OCI-LY1 (cell line): ENCODE results near the gene VEPH1.

ENCODE experiments used
- H2AFZ ChIP-seq: fragments of 200-600 bp; sonication (generic), shearing (Covaris generic); 2 replicates; pipeline ENCODE4 v1.6.0; 2014; ENCODE audit warnings: antibody characterized with exemption, mild to moderate bottlenecking, low read length
- H3F3A ChIP-seq: fragments of 200-600 bp; sonication (generic), shearing (Covaris generic); 2 replicates; pipeline ENCODE4 v1.6.0; 2014; ENCODE audit warnings: mild to moderate bottlenecking, antibody characterized with exemption, low read length, moderate library complexity; ENCODE audit not compliant: insufficient read depth
- H3K27ac ChIP-seq: fragments of 200-600 bp; sonication (generic); 2 replicates; pipeline ENCODE4 v1.5.1; 2014; ENCODE audit warnings: low read length, mixed run types, mild to moderate bottlenecking, low read depth; ENCODE audit not compliant: poor library complexity, severe bottlenecking
- H3K27me3 ChIP-seq: fragments of 200-600 bp; sonication (generic); 2 replicates; pipeline ENCODE4 v1.6.0; 2014; ENCODE audit warnings: antibody characterized with exemption, mild to moderate bottlenecking, low read length, moderate library complexity; ENCODE audit not compliant: insufficient read depth
- H3K36me3 ChIP-seq: fragments of 200-600 bp; sonication (generic); 2 replicates; pipeline ENCODE4 v1.6.1; 2014; ENCODE audit warnings: mild to moderate bottlenecking, antibody characterized with exemption, low read length, moderate library complexity, mixed read lengths; ENCODE audit not compliant: insufficient read depth
- H3K4me1 ChIP-seq: fragments of 200-600 bp; sonication (generic); 2 replicates; pipeline ENCODE4 v1.5.1; 2014; ENCODE audit warnings: mild to moderate bottlenecking, low read length, moderate library complexity; ENCODE audit not compliant: insufficient read depth, severe bottlenecking
- H3K4me2 ChIP-seq: fragments of 200-600 bp; sonication (generic), shearing (Covaris generic); 2 replicates; pipeline ENCODE4 v1.6.1; 2014; ENCODE audit warnings: low read length
- H3K4me3 ChIP-seq: fragments of 200-600 bp; sonication (generic); 2 replicates; pipeline ENCODE4 v1.5.1; 2014; ENCODE audit warnings: low read length, low read depth, mild to moderate bottlenecking, mixed read lengths; ENCODE audit not compliant: poor library complexity, severe bottlenecking
- H3K79me2 ChIP-seq: fragments of 200-600 bp; shearing (Covaris generic); 2 replicates; pipeline ENCODE4 v1.6.1; 2016; ENCODE audit warnings: mixed run types, low read length, mixed read lengths; ENCODE audit not compliant: insufficient read depth
- H3K9ac ChIP-seq: fragments of 200-600 bp; sonication (generic), shearing (Covaris generic); 2 replicates; pipeline ENCODE4 v1.6.1; 2014; ENCODE audit warnings: mild to moderate bottlenecking, low read length, mixed read lengths
- H3K9me2 ChIP-seq: fragments of 200-600 bp; sonication (generic), shearing (Covaris generic); 2 replicates; pipeline ENCODE4 v1.6.1; 2014; ENCODE audit warnings: low read depth, mild to moderate bottlenecking, low read length, mixed read lengths
- H3K9me3 ChIP-seq: fragments of 200-600 bp; shearing (Covaris generic); 2 replicates; pipeline ENCODE4 v1.6.1; 2014; ENCODE audit warnings: low read length, mixed read lengths
- H4K20me1 ChIP-seq: fragments of 200-600 bp; sonication (generic), shearing (Covaris generic); 2 replicates; pipeline ENCODE4 v1.6.0; 2016; ENCODE audit warnings: mild to moderate bottlenecking, low read length; ENCODE audit not compliant: insufficient read depth
- EZH2 ChIP-seq: fragments of 200-600 bp; sonication (generic), shearing (Covaris generic); IDR thresholded peaks from 2 replicates; pipeline ENCODE4 v1.8.0; 2017; ENCODE audit warnings: borderline replicate concordance, mixed run types, mild to moderate bottlenecking, antibody characterized with exemption, low read length, moderate library complexity, mixed read lengths
- TF ChIP-seq, protein P1 (sequence below): fragments of 200-600 bp; sonication (generic), shearing (Covaris generic); IDR thresholded peaks from 2 replicates; pipeline ENCODE4 v1.5.1; 2017; ENCODE audit warnings: mild to moderate bottlenecking, antibody characterized with exemption, low read length, moderate library complexity, mixed read lengths

VEPH1 gene

DNA sequence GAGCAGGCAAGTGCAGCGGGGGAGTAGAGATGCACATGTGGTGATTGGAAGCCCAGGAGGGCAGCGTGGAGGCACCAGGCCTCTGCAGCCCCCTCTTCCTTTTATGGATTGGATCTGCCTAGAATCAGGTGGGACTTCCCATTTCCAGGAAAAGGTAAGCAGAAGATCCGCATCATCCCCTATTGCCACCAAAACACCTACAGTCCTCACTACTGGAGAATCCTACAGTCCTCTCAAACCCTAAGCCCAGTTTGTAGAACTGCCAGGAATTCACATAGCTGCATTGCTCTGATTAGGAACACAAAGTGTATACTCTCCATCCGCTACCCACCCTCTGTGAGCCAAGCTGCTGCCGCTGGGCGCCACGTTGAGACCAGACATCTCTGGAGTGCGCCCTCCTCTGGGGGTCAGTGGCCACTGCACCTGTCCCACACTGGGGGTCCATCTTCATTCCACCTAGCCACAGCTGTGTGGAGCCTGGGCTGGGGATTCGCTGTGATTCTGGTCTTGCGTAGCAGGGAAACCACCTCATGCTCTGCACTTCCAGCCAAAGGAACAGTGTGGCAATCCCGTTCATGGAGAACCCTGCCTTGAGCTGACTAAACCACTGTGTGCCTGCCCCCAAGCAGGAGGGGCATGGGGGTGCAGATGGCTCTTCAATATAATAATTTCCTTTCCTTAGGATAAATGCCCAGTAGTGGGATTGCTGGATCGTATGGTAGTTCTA lies 155.5 kb downstream of the VEPH1 start:
- H3F3A ChIP-seq: no peaks in the 10 kb centered on the region
- no peaks in the 10 kb centered on the region for H3K9me3 ChIP-seq
- no peaks in the 10 kb centered on the region for H3K4me1 ChIP-seq
- no peak overlapping the region for H3K4me3 ChIP-seq
- no peaks in the 10 kb centered on the region for H3K79me2 ChIP-seq
- H3K9ac ChIP-seq: no peak overlapping the region
- no peak overlapping the region for H3K27ac ChIP-seq
- no peak overlapping the region for H3K4me2 ChIP-seq
- H4K20me1 ChIP-seq: no peaks in the 10 kb centered on the region
- H2AFZ ChIP-seq: no peak overlapping the region
- TF ChIP-seq EZH2: no peak
- TF ChIP-seq, protein P1, sequence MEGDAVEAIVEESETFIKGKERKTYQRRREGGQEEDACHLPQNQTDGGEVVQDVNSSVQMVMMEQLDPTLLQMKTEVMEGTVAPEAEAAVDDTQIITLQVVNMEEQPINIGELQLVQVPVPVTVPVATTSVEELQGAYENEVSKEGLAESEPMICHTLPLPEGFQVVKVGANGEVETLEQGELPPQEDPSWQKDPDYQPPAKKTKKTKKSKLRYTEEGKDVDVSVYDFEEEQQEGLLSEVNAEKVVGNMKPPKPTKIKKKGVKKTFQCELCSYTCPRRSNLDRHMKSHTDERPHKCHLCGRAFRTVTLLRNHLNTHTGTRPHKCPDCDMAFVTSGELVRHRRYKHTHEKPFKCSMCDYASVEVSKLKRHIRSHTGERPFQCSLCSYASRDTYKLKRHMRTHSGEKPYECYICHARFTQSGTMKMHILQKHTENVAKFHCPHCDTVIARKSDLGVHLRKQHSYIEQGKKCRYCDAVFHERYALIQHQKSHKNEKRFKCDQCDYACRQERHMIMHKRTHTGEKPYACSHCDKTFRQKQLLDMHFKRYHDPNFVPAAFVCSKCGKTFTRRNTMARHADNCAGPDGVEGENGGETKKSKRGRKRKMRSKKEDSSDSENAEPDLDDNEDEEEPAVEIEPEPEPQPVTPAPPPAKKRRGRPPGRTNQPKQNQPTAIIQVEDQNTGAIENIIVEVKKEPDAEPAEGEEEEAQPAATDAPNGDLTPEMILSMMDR: peak; percentile 57
- H3K9me2 ChIP-seq: no peaks in the 10 kb centered on the region
- no peaks in the 10 kb centered on the region for H3K36me3 ChIP-seq
- H3K27me3 ChIP-seq: no peaks in the 10 kb centered on the region

DNA sequence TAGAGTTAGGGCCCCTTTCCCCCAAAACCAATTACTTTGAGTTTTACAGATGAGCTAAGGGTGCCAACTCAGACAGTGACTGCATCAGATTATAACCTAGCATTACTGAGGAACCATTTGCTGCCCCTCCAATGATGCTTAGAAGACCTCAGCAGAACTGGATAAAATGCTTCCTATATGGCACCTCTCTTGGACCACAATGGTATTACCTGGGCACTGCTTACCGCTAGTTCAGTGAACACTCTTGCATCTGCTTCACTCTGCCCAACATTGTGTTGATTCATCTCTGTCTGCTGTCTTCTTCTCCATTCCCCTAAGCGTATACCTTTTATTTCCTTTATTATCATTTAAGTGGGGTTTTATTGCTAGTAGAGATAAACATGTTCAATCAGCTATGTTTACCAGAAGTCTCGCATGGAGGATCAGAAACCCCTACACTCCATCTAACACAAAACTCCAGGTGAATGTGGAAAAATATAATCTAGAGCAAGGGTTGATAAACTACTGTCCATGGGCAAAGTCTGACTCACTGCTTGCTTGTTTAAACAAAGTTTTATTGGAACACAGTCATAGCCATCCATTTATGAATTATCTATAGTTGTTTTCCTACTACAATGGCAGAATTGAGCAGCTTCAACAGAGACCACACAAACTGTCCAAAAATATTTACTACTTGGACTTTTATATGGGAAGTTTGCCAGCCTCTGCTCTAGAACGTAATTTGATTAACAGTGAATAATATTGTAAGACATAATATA lies 166.8 kb downstream of the VEPH1 start:
- Histone ChIP-seq H4K20me1 (no peaks in the 10 kb centered on the region), H3K27me3 (no peaks in the 10 kb centered on the region), H3K9me2 (no peaks in the 10 kb centered on the region), H3K27ac (no peak overlapping the region), H3K36me3 (no peaks in the 10 kb centered on the region), H3K79me2 (no peaks in the 10 kb centered on the region), H3K4me1 (no peaks in the 10 kb centered on the region), H3K4me2 (no peak overlapping the region), H3K4me3 (no peak overlapping the region), H2AFZ (no peak overlapping the region), H3K9ac (no peak overlapping the region), H3F3A (no peaks in the 10 kb centered on the region), H3K9me3 (no peaks in the 10 kb centered on the region)
- TF ChIP-seq EZH2: no peak
- TF ChIP-seq, protein P1: no peak

DNA sequence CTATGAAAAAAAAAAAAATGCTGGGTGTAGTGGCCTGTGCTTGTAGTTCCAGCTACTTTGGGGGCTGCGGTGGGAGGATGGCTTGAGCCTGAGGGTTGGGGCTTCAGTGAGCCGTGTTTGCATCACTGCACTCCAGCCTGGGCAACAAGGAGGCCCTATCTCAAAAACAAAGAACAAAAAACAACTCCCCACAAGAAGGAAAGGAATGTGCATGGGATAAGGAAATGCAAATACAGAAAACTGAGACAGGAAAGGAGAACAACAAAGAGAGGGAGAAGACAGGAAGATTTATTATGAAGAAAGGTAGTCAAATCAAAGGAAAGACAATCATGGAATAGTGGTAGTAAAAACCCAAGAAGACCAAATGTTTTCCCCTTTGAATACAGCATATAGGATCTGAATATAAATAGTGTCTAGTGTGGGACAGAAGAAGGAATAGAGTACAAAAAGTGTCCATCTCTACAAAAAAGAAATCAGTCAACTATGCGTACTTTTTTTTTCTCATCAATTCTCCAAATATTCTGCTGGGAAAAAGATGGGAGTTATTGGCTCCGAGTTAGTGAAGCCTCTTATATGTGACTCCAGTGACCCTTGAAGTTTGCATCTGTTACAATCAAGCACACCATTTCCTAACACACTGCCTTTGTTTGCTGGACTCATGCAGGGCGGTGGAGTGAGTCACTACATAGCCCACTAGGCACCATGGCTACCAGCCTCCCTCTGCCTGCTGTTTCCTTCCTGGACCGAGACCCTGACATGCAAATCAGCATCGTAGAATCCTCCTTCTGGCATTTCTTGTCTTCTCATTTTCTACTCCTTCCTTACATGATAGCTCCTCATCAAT lies 167.8 kb downstream of the VEPH1 start:
- Histone ChIP-seq H4K20me1 (no peaks in the 10 kb centered on the region), H3K4me3 (no peak overlapping the region), H3F3A (no peaks in the 10 kb centered on the region), H2AFZ (no peak overlapping the region), H3K9ac (no peak overlapping the region), H3K4me1 (no peaks in the 10 kb centered on the region), H3K4me2 (no peak overlapping the region), H3K36me3 (no peaks in the 10 kb centered on the region), H3K9me3 (no peaks in the 10 kb centered on the region), H3K27ac (no peak overlapping the region), H3K27me3 (no peaks in the 10 kb centered on the region), H3K9me2 (no peaks in the 10 kb centered on the region), H3K79me2 (no peaks in the 10 kb centered on the region)
- TF ChIP-seq, protein P1: no peak
- TF ChIP-seq EZH2: no peak
